Stimulated activated CD4-positive, alpha-beta T cell treated with anti-CD3 and anti-CD28 coated beads, Interleukin-15, amount 100 ng/mL, for 1 hour (primary cell): ENCODE results near the gene POLR1G.
"Not testable (repeated sequence)": the region's sequence is repeated elsewhere in the genome, so short reads cannot be mapped to it uniquely, and the experiment has no call there.

Experiments
- DNase-seq, 2 donors: peaks; one replicate each; pipeline ENCODE4 v3.0.0-alpha.2; 2020; ENCODE audit warnings: low read depth in 1 of 2, low spot score in 1 of 2

The POLR1G gene

GRCh38 chr19:45395821-45396617, 10.4 kb upstream of the POLR1G start:
- no peak for DNase-seq

GRCh38 chr19:45400192-45400591, 6.3 kb upstream of the POLR1G start:
- no peak for DNase-seq

GRCh38 chr19:45401815-45402214, 4.6 kb upstream of the POLR1G start:
- DNase-seq: no peak

- peak in 1 of 2 donors; percentile 21 for DNase-seq
These were observed 4.0 kb upstream of the POLR1G start for GRCh38 chr19:45402298-45403061.

GRCh38 chr19:45403272-45403671, 3.2 kb upstream of the POLR1G start:
- no peak for DNase-seq

GRCh38 chr19:45403781-45404556, 2.5 kb upstream of the POLR1G start:
- peak in 1 of 2 donors; percentile 30 for DNase-seq

- no peak for DNase-seq
These were observed 1.6 kb upstream of the POLR1G start, which contains the start of gene PPP1R13L for GRCh38 chr19:45404557-45405434. Gene PPP1R13L, minus strand, starts transcription at chr19:45405069. Its CDS starts 6,751 bp downstream, at chr19:45398318.

GRCh38 chr19:45405435-45406225, 814 bp upstream of the POLR1G start:
- peak; percentile 54 to 69 for DNase-seq

GRCh38 chr19:45407091-45407375, 589 bp downstream of the POLR1G start:
- no peak for DNase-seq

GRCh38 chr19:45407585-45407984, 1.1 kb downstream of the POLR1G start:
- DNase-seq: not testable (repeated sequence)

GRCh38 chr19:45408121-45408520, 1.7 kb downstream of the POLR1G start:
- DNase-seq: no peak

GRCh38 chr19:45408830-45409556, 2.5 kb downstream of the POLR1G start:
- DNase-seq: no peak

- no peak for DNase-seq
These were observed 3.1 kb downstream of the POLR1G start for GRCh38 chr19:45409557-45409920.

- DNase-seq: not testable (repeated sequence)
These were observed 3.9 kb downstream of the POLR1G start for GRCh38 chr19:45410330-45410729.

GRCh38 chr19:45413497-45413896, 7.1 kb downstream of the POLR1G start:
- no peak for DNase-seq

- no peak for DNase-seq
These were observed 8.0 kb downstream of the POLR1G start for GRCh38 chr19:45414468-45414867.

GRCh38 chr19:45417151-45417550, 10.7 kb downstream of the POLR1G start:
- no peak for DNase-seq

- no peak for DNase-seq
These were observed 12.4 kb downstream of the POLR1G start for GRCh38 chr19:45418802-45419201.

- no peak for DNase-seq
These were observed 13.0 kb downstream of the POLR1G start for GRCh38 chr19:45419396-45419795.
